HEK293 (cell line): Measurements from ENCODE around the gene NDUFAF5.

Experiments used
- CTCF ChIA-PET: fragments of 350-600 bp; formaldehyde crosslinking; extraction: SDS; loops from one replicate; lab custom pipeline; 2021; ENCODE audit warnings: antibody characterized with exemption; lab: Yijun Ruan, JAX
- POLR2A ChIA-PET: fragments of 300-600 bp; formaldehyde crosslinking; extraction: SDS; loops from one replicate; lab custom pipeline; 2020; ENCODE audit warnings: antibody characterized with exemption, inconsistent platforms; lab: Yijun Ruan, JAX
- H3K27ac ChIP-seq: fragments of 200-500 bp; sonication (Bioruptor generic); 2 replicates; pipeline ENCODE4 v1.5.1; 2014; ENCODE audit warnings: low read depth, low read length, control low read depth, inconsistent platforms; ENCODE audit errors: extremely low read depth
- H3K36me3 ChIP-seq, 2 experiments: fragments of 200-500 bp in 1 of 2; sonication (Bioruptor generic) in 1 of 2; 1 replicate in 1 of 2; 2 replicates in 1 of 2; pipeline ENCODE4 v1.5.1; 2014 to 2017; ENCODE audit warnings: inconsistent platforms in 2 of 2, low read length in 2 of 2; ENCODE audit not compliant: control insufficient read depth in 2 of 2, insufficient read depth in 1 of 2
- H3K4me1 ChIP-seq: fragments of 200-500 bp; sonication (Bioruptor generic); 2 replicates; pipeline ENCODE4 v1.5.1; 2014; ENCODE audit warnings: mild to moderate bottlenecking, low read length, inconsistent platforms; ENCODE audit not compliant: control insufficient read depth, insufficient read depth
- H3K4me3 ChIP-seq: 2 replicates; pipeline ENCODE4 v1.5.1; 2011; ENCODE audit warnings: low read depth, mild to moderate bottlenecking, control low read depth, low read length, moderate library complexity
- H3K9me3 ChIP-seq: fragments of 200-500 bp; sonication (Bioruptor generic); 2 replicates; pipeline ENCODE4 v1.5.1; 2014; ENCODE audit warnings: low read depth, low read length, inconsistent platforms; ENCODE audit not compliant: control insufficient read depth, insufficient read depth
- KLF16 ChIP-seq: fragments of 450-650 bp; formaldehyde crosslinking; IDR thresholded peaks from 2 replicates; pipeline ENCODE4 v1.5.1; 2017; ENCODE audit warnings: missing biosample characterization, missing genetic modification characterization
- KLF8 ChIP-seq: fragments of 450-650 bp; formaldehyde crosslinking; IDR thresholded peaks from 2 replicates; pipeline ENCODE4 v1.5.1; 2016; ENCODE audit warnings: missing biosample characterization, missing genetic modification characterization
- PRDM1 ChIP-seq: fragments of 450-650 bp; formaldehyde crosslinking; IDR thresholded peaks from 2 replicates; pipeline ENCODE4; 2016; ENCODE audit warnings: missing biosample characterization, missing genetic modification characterization
- SP7 ChIP-seq: fragments of 450-650 bp; formaldehyde crosslinking; IDR thresholded peaks from 2 replicates; pipeline ENCODE4 v1.5.1; 2016; ENCODE audit warnings: missing biosample characterization, missing genetic modification characterization
- YY1 ChIP-seq: fragments of 450-650 bp; formaldehyde crosslinking; IDR thresholded peaks from 2 replicates; pipeline ENCODE4 v1.5.1; 2018; ENCODE audit warnings: missing biosample characterization, missing genetic modification characterization
- ZNF132 ChIP-seq: fragments of 450-650 bp; formaldehyde crosslinking; IDR thresholded peaks from 2 replicates; pipeline ENCODE4 v1.5.1; 2017; ENCODE audit warnings: missing biosample characterization, missing genetic modification characterization, borderline replicate concordance
- ZNF223 ChIP-seq: fragments of 450-650 bp; formaldehyde crosslinking; IDR thresholded peaks from 2 replicates; pipeline ENCODE4 v1.5.1; 2016; ENCODE audit warnings: missing biosample characterization, missing genetic modification characterization
- ZNF335 ChIP-seq: fragments of 450-650 bp; formaldehyde crosslinking; conservative IDR thresholded peaks from 2 replicates; pipeline ENCODE4 v1.5.1; 2016; ENCODE audit warnings: missing biosample characterization, missing genetic modification characterization
- ZNF350 ChIP-seq: fragments of 450-650 bp; formaldehyde crosslinking; IDR thresholded peaks from 2 replicates; pipeline ENCODE4 v1.5.0; 2017; ENCODE audit warnings: missing biosample characterization, mild to moderate bottlenecking, missing genetic modification characterization
- ZNF529 ChIP-seq: fragments of 450-650 bp; formaldehyde crosslinking; IDR thresholded peaks from 2 replicates; pipeline ENCODE4 v1.5.1; 2017; ENCODE audit warnings: missing genetic modification characterization, missing biosample characterization; ENCODE audit not compliant: insufficient replicate concordance
- ZNF585B ChIP-seq: fragments of 450-650 bp; formaldehyde crosslinking; IDR thresholded peaks from 2 replicates; pipeline ENCODE4 v1.5.1; 2016; ENCODE audit warnings: missing biosample characterization, missing genetic modification characterization
- ZNF623 ChIP-seq: fragments of 450-650 bp; formaldehyde crosslinking; IDR thresholded peaks from 2 replicates; pipeline ENCODE4 v1.5.1; 2016; ENCODE audit warnings: missing biosample characterization, missing genetic modification characterization
- ZNF701 ChIP-seq: fragments of 450-650 bp; formaldehyde crosslinking; IDR thresholded peaks from 2 replicates; pipeline ENCODE4 v1.5.1; 2016; ENCODE audit warnings: missing biosample characterization, missing genetic modification characterization
- TF ChIP-seq, protein P1 (sequence below): fragments of 450-650 bp; formaldehyde crosslinking; IDR thresholded peaks from 2 replicates; pipeline ENCODE4 v1.5.0; 2017; ENCODE audit warnings: missing biosample characterization, missing genetic modification characterization, borderline replicate concordance
- TF ChIP-seq, protein P2 (sequence below): fragments of 450-650 bp; formaldehyde crosslinking; IDR thresholded peaks from 2 replicates; pipeline ENCODE4 v1.5.1; 2016; ENCODE audit warnings: missing biosample characterization, missing genetic modification characterization
- TF ChIP-seq, protein P3 (sequence below): fragments of 450-650 bp; formaldehyde crosslinking; IDR thresholded peaks from 2 replicates; pipeline ENCODE4 v1.5.1; 2016; ENCODE audit warnings: missing biosample characterization, missing genetic modification characterization
- TF ChIP-seq, protein P4 (sequence below): fragments of 450-650 bp; formaldehyde crosslinking; optimal IDR thresholded peaks from 2 replicates; pipeline ENCODE3; 2016; ENCODE audit warnings: missing biosample characterization, mild to moderate bottlenecking, missing genetic modification characterization
- TF ChIP-seq, protein P5 (sequence below): IDR thresholded peaks from 2 replicates; pipeline ENCODE4 v1.6.1; 2011; ENCODE audit warnings: mild to moderate bottlenecking, low read depth, low read length, borderline replicate concordance
- TF ChIP-seq, protein P6 (sequence below): fragments of 450-650 bp; formaldehyde crosslinking; IDR thresholded peaks from 2 replicates; pipeline ENCODE4 v1.5.1; 2017; ENCODE audit warnings: missing biosample characterization, missing genetic modification characterization
- TF ChIP-seq, protein P7 (sequence below): fragments of 450-650 bp; formaldehyde crosslinking; IDR thresholded peaks from 2 replicates; pipeline ENCODE4 v1.5.1; 2016; ENCODE audit warnings: missing biosample characterization, missing genetic modification characterization

The NDUFAF5 gene

DNA sequence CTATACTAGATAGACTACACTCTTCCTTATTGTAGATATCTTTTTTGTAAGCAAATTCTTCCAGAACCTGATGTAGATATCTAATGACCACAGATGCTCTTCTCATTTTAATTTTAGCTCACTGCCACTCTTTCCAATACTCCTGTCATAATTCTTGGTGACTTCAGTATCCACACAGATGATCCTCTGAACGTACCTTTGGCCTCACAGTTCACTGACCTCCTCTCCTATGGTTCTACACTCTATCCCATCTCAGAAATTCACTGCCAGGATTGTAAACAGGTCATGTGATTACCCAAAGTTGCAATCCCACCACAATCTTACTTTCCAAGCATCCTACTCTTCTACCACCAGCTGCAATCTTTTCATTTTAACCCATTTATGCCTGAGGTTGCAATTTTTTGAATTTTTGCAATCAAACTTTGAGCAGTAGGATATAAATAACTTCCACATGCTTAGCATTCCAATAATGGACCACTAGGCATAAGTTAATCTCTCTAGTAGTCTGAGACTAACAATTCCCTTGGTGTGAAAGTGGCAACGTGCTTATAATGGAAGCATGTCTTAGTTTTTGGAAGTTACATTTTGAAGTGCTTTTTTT is 31.3 kb upstream of the NDUFAF5 start (continued):
- TF ChIP-seq, protein P1, sequence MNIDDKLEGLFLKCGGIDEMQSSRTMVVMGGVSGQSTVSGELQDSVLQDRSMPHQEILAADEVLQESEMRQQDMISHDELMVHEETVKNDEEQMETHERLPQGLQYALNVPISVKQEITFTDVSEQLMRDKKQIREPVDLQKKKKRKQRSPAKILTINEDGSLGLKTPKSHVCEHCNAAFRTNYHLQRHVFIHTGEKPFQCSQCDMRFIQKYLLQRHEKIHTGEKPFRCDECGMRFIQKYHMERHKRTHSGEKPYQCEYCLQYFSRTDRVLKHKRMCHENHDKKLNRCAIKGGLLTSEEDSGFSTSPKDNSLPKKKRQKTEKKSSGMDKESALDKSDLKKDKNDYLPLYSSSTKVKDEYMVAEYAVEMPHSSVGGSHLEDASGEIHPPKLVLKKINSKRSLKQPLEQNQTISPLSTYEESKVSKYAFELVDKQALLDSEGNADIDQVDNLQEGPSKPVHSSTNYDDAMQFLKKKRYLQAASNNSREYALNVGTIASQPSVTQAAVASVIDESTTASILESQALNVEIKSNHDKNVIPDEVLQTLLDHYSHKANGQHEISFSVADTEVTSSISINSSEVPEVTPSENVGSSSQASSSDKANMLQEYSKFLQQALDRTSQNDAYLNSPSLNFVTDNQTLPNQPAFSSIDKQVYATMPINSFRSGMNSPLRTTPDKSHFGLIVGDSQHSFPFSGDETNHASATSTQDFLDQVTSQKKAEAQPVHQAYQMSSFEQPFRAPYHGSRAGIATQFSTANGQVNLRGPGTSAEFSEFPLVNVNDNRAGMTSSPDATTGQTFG (tag by site-specific recombination): no peak
- TF ChIP-seq, protein P2, sequence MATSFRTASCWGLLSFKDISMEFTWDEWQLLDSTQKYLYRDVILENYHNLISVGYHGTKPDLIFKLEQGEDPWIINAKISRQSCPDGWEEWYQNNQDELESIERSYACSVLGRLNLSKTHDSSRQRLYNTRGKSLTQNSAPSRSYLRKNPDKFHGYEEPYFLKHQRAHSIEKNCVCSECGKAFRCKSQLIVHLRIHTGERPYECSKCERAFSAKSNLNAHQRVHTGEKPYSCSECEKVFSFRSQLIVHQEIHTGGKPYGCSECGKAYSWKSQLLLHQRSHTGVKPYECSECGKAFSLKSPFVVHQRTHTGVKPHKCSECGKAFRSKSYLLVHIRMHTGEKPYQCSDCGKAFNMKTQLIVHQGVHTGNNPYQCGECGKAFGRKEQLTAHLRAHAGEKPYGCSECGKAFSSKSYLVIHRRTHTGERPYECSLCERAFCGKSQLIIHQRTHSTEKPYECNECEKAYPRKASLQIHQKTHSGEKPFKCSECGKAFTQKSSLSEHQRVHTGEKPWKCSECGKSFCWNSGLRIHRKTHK (tag by site-specific recombination): no peak
- TF ChIP-seq ZNF132 (tag by site-specific recombination) (no peak), ZNF585B (tag by site-specific recombination) (no peak), ZNF223 (tag by site-specific recombination) (no peak)
- TF ChIP-seq, protein P3, sequence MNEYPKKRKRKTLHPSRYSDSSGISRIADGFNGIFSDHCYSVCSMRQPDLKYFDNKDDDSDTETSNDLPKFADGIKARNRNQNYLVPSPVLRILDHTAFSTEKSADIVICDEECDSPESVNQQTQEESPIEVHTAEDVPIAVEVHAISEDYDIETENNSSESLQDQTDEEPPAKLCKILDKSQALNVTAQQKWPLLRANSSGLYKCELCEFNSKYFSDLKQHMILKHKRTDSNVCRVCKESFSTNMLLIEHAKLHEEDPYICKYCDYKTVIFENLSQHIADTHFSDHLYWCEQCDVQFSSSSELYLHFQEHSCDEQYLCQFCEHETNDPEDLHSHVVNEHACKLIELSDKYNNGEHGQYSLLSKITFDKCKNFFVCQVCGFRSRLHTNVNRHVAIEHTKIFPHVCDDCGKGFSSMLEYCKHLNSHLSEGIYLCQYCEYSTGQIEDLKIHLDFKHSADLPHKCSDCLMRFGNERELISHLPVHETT (tag by site-specific recombination): no peak
- TF ChIP-seq, protein P4, sequence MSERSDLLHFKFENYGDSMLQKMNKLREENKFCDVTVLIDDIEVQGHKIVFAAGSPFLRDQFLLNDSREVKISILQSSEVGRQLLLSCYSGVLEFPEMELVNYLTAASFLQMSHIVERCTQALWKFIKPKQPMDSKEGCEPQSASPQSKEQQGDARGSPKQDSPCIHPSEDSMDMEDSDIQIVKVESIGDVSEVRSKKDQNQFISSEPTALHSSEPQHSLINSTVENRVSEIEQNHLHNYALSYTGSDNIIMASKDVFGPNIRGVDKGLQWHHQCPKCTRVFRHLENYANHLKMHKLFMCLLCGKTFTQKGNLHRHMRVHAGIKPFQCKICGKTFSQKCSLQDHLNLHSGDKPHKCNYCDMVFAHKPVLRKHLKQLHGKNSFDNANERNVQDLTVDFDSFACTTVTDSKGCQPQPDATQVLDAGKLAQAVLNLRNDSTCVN (tag by site-specific recombination): no peak
- TF ChIP-seq, protein P5, sequence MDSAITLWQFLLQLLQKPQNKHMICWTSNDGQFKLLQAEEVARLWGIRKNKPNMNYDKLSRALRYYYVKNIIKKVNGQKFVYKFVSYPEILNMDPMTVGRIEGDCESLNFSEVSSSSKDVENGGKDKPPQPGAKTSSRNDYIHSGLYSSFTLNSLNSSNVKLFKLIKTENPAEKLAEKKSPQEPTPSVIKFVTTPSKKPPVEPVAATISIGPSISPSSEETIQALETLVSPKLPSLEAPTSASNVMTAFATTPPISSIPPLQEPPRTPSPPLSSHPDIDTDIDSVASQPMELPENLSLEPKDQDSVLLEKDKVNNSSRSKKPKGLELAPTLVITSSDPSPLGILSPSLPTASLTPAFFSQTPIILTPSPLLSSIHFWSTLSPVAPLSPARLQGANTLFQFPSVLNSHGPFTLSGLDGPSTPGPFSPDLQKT: no peak
- TF ChIP-seq, all 188 proteins: peak for 0

DNA sequence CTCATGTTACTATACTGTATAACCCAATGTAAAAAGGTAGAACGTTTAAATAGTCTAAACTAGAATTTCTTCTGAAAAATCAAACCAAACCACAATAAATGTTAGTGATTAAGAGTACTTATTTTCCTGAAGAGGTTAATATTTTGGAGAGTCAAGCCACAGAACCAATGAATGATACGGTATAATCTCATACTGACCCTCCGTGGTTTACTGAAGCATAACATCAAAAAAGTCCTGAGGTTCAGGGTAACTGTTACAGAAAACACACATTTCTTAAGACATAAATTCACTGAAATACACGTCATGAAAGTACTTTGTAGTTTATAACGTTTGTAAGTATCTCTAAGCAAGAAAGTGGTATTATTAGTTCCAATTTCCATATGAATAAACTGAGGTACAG is 29.0 kb upstream of the NDUFAF5 start:
- Histone ChIP-seq H3K9me3 (no peaks in the 10 kb centered on the region), H3K36me3 (peaks cover 6 to 69% of the 10 kb centered on the region in 2 experiments), H3K4me1 (no peaks in the 10 kb centered on the region), H3K4me3 (no peak overlapping the region), H3K27ac (no peak overlapping the region)
- ChIA-PET CTCF (no interaction called here), POLR2A (no interaction called here)
- TF ChIP-seq KLF8: no peak
- no peak for TF ChIP-seq KLF16
- TF ChIP-seq ZNF623: no peak
- no peak for TF ChIP-seq ZNF529 (tag by site-specific recombination)
- TF ChIP-seq YY1 (tag by site-specific recombination): no peak
- TF ChIP-seq ZNF350 (tag by site-specific recombination): no peak
- TF ChIP-seq, protein P6, sequence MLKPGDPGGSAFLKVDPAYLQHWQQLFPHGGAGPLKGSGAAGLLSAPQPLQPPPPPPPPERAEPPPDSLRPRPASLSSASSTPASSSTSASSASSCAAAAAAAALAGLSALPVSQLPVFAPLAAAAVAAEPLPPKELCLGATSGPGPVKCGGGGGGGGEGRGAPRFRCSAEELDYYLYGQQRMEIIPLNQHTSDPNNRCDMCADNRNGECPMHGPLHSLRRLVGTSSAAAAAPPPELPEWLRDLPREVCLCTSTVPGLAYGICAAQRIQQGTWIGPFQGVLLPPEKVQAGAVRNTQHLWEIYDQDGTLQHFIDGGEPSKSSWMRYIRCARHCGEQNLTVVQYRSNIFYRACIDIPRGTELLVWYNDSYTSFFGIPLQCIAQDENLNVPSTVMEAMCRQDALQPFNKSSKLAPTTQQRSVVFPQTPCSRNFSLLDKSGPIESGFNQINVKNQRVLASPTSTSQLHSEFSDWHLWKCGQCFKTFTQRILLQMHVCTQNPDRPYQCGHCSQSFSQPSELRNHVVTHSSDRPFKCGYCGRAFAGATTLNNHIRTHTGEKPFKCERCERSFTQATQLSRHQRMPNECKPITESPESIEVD (tag by site-specific recombination): no peak
- TF ChIP-seq PRDM1 (tag by site-specific recombination): no peak
- TF ChIP-seq, protein P7, sequence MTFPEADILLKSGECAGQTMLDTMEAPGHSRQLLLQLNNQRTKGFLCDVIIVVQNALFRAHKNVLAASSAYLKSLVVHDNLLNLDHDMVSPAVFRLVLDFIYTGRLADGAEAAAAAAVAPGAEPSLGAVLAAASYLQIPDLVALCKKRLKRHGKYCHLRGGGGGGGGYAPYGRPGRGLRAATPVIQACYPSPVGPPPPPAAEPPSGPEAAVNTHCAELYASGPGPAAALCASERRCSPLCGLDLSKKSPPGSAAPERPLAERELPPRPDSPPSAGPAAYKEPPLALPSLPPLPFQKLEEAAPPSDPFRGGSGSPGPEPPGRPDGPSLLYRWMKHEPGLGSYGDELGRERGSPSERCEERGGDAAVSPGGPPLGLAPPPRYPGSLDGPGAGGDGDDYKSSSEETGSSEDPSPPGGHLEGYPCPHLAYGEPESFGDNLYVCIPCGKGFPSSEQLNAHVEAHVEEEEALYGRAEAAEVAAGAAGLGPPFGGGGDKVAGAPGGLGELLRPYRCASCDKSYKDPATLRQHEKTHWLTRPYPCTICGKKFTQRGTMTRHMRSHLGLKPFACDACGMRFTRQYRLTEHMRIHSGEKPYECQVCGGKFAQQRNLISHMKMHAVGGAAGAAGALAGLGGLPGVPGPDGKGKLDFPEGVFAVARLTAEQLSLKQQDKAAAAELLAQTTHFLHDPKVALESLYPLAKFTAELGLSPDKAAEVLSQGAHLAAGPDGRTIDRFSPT (tag by site-specific recombination): no peak
- no peak for TF ChIP-seq SP7
- TF ChIP-seq ZNF335 (tag by site-specific recombination): no peak
- TF ChIP-seq ZNF701 (tag by site-specific recombination): no peak
